Subcutaneous abdominal adipose tissue (tissue), 5 donors: Measurements from ENCODE around the gene GP1BA.
A peak's percentile ranks its signal among the peaks of the same experiment; 100 is the strongest.

Experiments
- H3K27ac ChIP-seq: one replicate; pipeline ENCODE4 v1.7.0; 2013; ENCODE audit warnings: low read depth, mild to moderate bottlenecking, inconsistent platforms, low read length, moderate library complexity
- H3K27me3 ChIP-seq, 5 donors: one replicate each; pipeline ENCODE4 v1.7.0; 2013; ENCODE audit warnings: low read length in 5 of 5, inconsistent platforms in 1 of 5; ENCODE audit not compliant: control insufficient read depth in 5 of 5, insufficient read depth in 4 of 5
- H3K36me3 ChIP-seq, 5 donors: one replicate each; pipeline ENCODE4 v1.7.0; 2013; ENCODE audit warnings: low read length in 5 of 5; ENCODE audit not compliant: control insufficient read depth in 5 of 5, insufficient read depth in 5 of 5
- H3K4me1 ChIP-seq, 5 donors: one replicate each; pipeline ENCODE4 v1.7.0; 2013; ENCODE audit warnings: low read length in 5 of 5, mild to moderate bottlenecking in 3 of 5, moderate library complexity in 1 of 5; ENCODE audit not compliant: control insufficient read depth in 5 of 5, insufficient read depth in 5 of 5
- H3K4me3 ChIP-seq, 5 donors: one replicate each; pipeline ENCODE4 v1.7.0; 2013; ENCODE audit warnings: low read length in 5 of 5, low read depth in 1 of 5
- H3K9ac ChIP-seq, 5 donors: one replicate each; pipeline ENCODE4 v1.7.0; 2013; ENCODE audit warnings: low read length in 5 of 5, mild to moderate bottlenecking in 4 of 5, moderate library complexity in 3 of 5
- H3K9me3 ChIP-seq, 5 donors: one replicate each; pipeline ENCODE4 v1.7.0; 2013; ENCODE audit warnings: low read length in 5 of 5; ENCODE audit not compliant: control insufficient read depth in 5 of 5
- donor health status: healthy.
- donor health status: healthy.
- donor health status: healthy.
- donor health status: healthy.
- donor health status: healthy.

GP1BA gene

DNA sequence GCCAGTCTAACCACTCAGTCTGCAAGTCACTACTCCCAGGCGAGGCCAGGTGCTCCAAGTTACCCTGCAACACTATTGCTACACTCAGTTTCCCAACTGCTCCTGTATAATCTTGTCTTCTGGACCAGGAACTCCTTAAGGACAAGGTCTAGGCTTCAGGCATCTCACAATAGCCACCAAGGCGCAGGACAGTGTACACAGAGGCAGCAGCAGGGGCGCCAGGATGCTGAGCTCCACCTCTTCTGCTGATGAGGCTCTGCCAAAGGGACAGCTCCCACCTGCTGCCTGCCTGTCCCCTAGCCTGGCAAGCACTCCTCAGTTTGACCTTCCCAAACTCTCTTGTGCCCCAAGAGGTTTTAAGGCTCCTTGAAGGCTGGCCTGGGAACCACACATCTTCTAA, 4.4 kb downstream of the GP1BA start:
- no peak overlapping the region for H3K27ac ChIP-seq
- H3K9me3 ChIP-seq: no peaks in the 10 kb centered on the region
- no peak overlapping the region for H3K4me3 ChIP-seq
- peaks cover 0 to 31% (median 26%) of the 10 kb centered on the region in 5 donors for H3K36me3 ChIP-seq
- H3K4me1 ChIP-seq: peaks cover 11 to 39% (median 36%) of the 10 kb centered on the region in 5 donors
- H3K27me3 ChIP-seq: no peaks in the 10 kb centered on the region
- H3K9ac ChIP-seq: no peak overlapping the region

DNA sequence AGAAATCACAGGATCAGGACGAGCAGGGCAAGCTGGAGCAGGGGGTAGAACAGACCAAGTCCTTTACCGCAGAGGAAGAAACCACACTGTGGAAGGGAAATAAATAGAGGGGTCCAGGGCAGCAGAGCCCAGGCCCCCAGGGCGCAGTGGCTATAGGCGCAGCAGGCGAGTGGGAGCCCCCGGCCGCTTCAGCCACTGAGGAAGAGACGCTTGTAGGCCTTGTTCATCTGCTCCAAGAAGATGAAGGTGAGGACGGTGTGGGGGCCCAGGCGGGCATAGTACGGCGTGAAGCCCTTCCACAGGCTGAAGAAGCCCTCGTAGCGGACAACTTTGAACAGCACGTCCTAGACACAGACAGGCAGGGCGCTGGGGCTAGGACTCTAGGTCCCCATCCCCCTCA, 5.5 kb downstream of the GP1BA start:
- Histone ChIP-seq H3K27ac (no peak overlapping the region), H3K9ac (peak overlapping the region in 1 of 5 donors; percentile 91), H3K27me3 (no peaks in the 10 kb centered on the region)

DNA sequence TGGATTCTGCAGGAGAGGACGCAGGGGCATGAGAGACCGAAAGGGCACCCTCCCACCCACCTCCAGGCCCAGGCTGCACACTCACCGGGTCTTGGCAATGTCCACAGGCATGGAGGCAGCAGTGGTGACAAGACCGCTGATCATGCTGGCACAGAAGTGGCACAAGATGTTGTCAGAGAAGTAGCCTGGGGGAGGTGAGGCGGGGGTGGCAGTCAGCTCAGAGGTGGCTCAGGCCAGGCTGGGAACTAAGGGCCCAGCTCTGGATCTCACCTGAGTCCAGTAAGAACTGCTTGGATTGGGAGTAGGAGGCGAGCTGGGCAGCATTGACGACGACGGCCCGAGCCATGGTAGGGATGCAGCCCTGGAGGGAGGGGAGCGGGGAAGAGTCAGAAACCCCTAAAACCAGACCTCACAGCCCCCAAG, 6.0 kb downstream of the GP1BA start:
- Histone ChIP-seq H3K9ac (peak overlapping the region in 2 of 5 donors; percentile 89 to 91), H3K9me3 (no peaks in the 10 kb centered on the region), H3K4me3 (no peak overlapping the region), H3K27ac (no peak overlapping the region), H3K4me1 (peaks cover 11 to 47% (median 39%) of the 10 kb centered on the region in 5 donors), H3K27me3 (no peaks in the 10 kb centered on the region), H3K36me3 (peaks cover 0 to 43% (median 39%) of the 10 kb centered on the region in 5 donors)

More for the DNA sequence above, 5.5 kb downstream of the GP1BA start:
- H3K4me1 ChIP-seq: peaks cover 11 to 43% (median 39%) of the 10 kb centered on the region in 5 donors
- no peak overlapping the region for H3K4me3 ChIP-seq
- peaks cover 0 to 38% (median 33%) of the 10 kb centered on the region in 5 donors for H3K36me3 ChIP-seq
- no peaks in the 10 kb centered on the region for H3K9me3 ChIP-seq

DNA sequence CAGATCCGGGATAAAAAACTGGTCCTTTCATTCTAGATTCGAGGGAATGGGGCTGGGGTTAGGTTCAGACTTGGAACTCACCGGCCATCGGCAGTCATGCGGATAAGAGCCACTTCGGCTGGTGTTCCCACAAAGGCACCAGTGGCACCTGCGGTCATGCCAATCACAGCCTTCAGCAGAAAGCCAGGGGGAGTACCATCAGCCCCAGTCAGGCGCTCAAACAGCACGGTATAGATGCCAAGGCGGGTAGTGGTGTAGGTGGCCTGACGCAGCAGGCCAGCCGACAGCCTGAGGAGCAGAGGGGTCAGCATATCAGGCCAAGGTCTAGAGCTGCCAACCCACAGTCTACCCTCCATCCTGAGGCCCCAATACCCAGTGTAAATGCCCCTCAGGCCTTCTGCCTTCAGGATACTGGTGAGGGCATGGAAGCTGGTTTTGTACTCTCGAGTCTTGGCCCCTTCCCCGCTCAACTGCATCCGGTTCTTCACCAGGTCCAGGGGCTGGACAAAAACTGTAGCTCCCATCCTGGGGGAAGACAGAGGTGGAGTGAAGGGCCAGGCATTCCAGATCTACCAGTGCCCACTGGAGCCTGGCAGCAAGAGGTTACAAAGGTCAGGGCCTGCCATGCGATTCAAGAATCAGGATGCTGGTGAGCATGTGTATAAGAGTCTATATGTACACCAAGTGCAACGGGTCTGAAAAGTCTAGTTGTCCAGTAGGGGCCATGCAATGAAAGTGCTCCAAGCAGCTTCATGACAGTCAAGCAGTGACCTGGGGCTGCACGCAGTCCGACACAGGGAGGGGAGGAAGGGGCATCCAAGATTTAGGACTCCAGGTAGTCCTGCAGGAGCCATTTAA, 6.8 kb downstream of the GP1BA start:
- H3K9me3 ChIP-seq: no peaks in the 10 kb centered on the region
- H3K9ac ChIP-seq: peak overlapping the region; percentile 73 to 98 (median 89)
- peak overlapping the region; percentile 93 for H3K27ac ChIP-seq
- H3K4me3 ChIP-seq: peak overlapping the region; percentile 89 to 91 (median 90)
- peaks cover 11 to 52% (median 38%) of the 10 kb centered on the region in 5 donors for H3K4me1 ChIP-seq
- H3K27me3 ChIP-seq: no peaks in the 10 kb centered on the region
- peaks cover 0 to 50% (median 46%) of the 10 kb centered on the region in 5 donors for H3K36me3 ChIP-seq

DNA sequence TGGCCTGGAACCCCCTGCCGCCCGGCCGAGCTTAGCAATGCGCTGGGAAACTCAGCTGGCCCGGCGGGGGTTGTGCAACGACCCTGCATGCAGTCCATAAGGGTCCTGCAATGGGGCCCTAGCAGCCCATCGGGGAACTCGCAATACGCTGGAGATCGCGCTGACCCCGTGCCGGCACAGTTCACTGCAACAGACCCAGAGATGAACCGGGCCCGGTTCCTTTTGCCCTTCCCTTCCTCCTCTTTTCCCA, 7.4 kb downstream of the GP1BA start:
- Histone ChIP-seq H3K27ac (peak overlapping the region; percentile 93), H3K9me3 (no peaks in the 10 kb centered on the region), H3K4me3 (peak overlapping the region; percentile 89 to 91 (median 90)), H3K27me3 (no peaks in the 10 kb centered on the region), H3K4me1 (peaks cover 11 to 49% (median 36%) of the 10 kb centered on the region in 5 donors), H3K36me3 (peaks cover 0 to 55% (median 51%) of the 10 kb centered on the region in 5 donors), H3K9ac (peak overlapping the region; percentile 73 to 98 (median 89))

DNA sequence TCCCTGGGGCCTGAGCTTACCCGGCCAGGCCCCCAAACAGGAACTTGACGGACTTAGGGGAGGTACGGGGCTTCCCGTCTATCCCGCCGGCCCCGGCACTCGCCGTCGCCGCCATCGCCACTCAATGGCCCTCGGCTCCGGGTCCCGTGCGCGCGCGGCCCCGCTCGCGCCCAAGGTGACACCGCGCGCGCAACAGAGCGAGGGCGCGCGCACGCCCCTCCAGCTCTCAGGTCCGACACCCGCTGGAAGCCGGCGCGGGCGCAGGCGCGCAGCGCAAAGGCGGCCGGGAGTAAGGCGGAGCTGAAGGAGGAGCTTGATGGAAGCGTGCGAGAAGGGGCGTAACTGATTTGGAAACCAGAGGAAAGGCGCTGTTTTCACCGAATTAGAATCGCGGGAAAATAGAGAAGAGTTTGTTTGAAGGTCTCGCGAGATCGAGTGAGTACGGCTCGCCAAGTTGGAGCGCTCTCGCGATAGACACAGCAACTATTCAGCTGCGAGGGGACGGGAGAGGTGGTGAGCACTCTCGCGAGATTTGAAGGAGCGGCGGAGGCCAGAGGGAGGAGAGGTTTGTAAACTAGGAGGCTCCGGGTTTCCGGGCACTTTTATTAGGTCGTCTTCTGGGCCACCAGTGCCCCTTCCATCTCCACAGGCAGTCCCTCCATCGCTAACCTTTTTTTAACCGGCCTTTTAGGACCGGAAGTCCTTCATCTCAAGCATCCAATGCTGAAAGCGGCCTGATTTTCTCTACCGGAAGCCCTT, 7.9 kb downstream of the GP1BA start, which contains the start of the genes RNF167 and SLC25A11:
Gene RNF167, plus strand, starts transcription at position 473 of the 759 bp plus-strand sequence. CDS start 642 bp downstream, outside the sequence.
Gene SLC25A11, minus strand, starts transcription at position 251 of the 759 bp plus-strand sequence. Its CDS starts 136 bp downstream, at position 115.
- Histone ChIP-seq H3K4me3 (peak within 1 kb of the TSS; percentile 89 to 91 (median 90)), H3K4me1 (peaks cover 11 to 51% (median 38%) of the 10 kb centered on the region in 5 donors), H3K9me3 (no peaks in the 10 kb centered on the region), H3K27me3 (no peaks in the 10 kb centered on the region), H3K27ac (peak within 1 kb of the TSS; percentile 93), H3K9ac (peak within 1 kb of the TSS; percentile 81 to 98 (median 97)), H3K36me3 (peaks cover 0 to 60% (median 56%) of the 10 kb centered on the region in 5 donors)

DNA sequence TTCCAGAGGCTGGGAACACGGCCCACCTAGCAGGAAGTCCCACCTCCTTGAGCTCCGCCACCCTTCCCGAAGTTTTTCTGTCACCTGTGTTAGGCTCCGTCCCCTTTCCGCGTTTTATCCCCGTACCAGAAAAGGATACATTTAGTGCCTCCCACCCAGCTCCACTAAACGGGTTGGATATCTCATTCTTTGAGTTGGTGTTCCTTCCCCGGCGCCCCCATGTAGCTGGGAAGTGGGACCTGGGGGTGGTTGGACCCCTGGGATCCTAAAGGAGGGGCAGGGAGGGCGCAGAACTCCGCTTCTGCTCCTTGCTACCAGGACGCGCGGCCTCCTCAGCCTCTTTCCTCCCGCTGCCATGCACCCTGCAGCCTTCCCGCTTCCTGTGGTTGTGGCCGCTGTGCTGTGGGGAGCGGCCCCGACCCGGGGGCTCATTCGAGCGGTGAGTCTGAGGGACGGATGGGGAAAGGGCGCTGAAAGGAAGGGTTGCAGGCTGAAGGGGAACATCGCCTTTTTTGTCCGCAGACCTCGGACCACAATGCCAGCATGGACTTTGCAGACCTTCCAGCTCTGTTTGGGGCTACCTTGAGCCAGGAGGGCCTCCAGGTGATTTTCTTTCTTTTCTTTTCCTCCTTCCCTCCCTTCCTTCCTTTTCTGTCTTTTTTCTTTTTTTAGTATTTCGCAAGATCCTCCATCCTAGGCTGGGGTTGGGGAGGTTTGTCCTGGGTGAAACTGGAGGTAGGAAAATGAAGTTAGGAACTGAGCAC, 8.7 kb downstream of the GP1BA start:
- Histone ChIP-seq H3K9me3 (no peaks in the 10 kb centered on the region), H3K9ac (peak overlapping the region; percentile 81 to 98 (median 97)), H3K27ac (peak overlapping the region; percentile 93), H3K27me3 (no peaks in the 10 kb centered on the region), H3K36me3 (peaks cover 0 to 64% (median 62%) of the 10 kb centered on the region in 5 donors), H3K4me1 (peaks cover 11 to 59% (median 46%) of the 10 kb centered on the region in 5 donors), H3K4me3 (peak overlapping the region; percentile 89 to 90 (median 90))

DNA sequence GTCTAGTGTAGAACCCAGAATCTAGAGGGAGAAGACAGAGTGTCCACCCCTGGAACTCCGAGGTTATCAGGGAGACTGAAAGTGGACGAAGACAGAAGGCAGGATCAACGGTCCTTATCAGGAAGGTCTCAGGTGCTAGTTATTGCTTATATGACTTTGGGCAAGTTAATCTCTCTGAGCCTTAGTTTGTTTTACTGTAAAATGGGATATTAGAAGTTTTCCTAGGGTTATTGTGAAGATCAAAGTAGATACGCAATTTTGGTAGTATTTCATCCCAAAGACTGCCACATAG, 9.2 kb downstream of the GP1BA start:
- H3K27me3 ChIP-seq: no peaks in the 10 kb centered on the region
- peak overlapping the region; percentile 89 to 90 (median 90) for H3K4me3 ChIP-seq
- no peaks in the 10 kb centered on the region for H3K9me3 ChIP-seq
- H3K27ac ChIP-seq: peak overlapping the region; percentile 93
- peak overlapping the region in 4 of 5 donors; percentile 93 to 98 (median 97) for H3K9ac ChIP-seq
- H3K4me1 ChIP-seq: peaks cover 14 to 64% (median 51%) of the 10 kb centered on the region in 5 donors
- peaks cover 0 to 64% (median 62%) of the 10 kb centered on the region in 5 donors for H3K36me3 ChIP-seq

DNA sequence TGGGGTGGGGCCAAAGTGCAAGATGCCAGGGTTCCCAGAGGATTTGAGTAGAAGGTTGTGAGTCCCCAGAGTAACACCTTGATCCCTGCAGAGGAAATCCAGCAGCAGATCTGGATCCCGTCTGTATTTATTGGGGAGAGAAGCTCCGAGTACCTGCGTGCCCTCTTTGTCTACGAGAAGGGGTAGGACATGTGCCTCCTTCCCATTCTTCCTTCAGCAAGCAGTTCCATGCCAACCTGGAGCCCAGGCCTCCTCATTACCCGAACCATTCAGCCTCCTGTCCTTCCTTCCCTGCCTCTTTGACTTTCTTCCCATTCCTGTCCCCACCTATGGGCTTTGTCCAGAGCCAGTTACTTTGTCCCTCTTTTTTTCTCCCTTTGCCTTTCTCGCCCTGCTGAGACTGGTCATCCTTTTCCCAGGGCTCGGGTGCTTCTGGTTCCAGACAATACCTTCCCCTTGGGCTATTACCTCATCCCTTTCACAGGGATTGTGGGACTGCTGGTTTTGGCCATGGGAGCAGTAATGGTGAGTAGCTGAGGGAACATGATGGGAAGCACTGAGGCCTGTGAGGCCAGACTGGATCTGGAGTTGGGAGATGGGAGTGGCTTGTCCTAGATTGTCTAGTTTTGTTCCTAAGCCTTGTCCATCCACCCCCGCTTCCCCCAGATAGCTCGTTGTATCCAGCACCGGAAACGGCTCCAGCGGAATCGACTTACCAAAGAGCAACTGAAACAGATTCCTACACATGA, 10.9 kb downstream of the GP1BA start:
- H3K36me3 ChIP-seq: peaks cover 0 to 55% (median 51%) of the 10 kb centered on the region in 5 donors
- no peaks in the 10 kb centered on the region for H3K27me3 ChIP-seq
- H3K9ac ChIP-seq: peak overlapping the region in 4 of 5 donors; percentile 26 to 52 (median 34)
- H3K4me1 ChIP-seq: peaks cover 14 to 73% (median 60%) of the 10 kb centered on the region in 5 donors
- peak overlapping the region; percentile 96 for H3K27ac ChIP-seq
- H3K4me3 ChIP-seq: no peak overlapping the region
- no peaks in the 10 kb centered on the region for H3K9me3 ChIP-seq
